ENCODE results near the gene CFAP74. TPM values are rescaled to one million over a fixed set of nuclear protein-coding genes. Genes with fewer than 3 reads are reported as not detected.
A peak's percentile ranks its signal among the peaks of the same experiment; 100 is the strongest.

The CFAP74 gene
- total and polyA plus RNA-seq, 2 of the 13 experiments (the other 11 are each of a cell fraction or from before 2014, with no cell fraction given), result 0.27 to 0.62 TPM

DNA sequence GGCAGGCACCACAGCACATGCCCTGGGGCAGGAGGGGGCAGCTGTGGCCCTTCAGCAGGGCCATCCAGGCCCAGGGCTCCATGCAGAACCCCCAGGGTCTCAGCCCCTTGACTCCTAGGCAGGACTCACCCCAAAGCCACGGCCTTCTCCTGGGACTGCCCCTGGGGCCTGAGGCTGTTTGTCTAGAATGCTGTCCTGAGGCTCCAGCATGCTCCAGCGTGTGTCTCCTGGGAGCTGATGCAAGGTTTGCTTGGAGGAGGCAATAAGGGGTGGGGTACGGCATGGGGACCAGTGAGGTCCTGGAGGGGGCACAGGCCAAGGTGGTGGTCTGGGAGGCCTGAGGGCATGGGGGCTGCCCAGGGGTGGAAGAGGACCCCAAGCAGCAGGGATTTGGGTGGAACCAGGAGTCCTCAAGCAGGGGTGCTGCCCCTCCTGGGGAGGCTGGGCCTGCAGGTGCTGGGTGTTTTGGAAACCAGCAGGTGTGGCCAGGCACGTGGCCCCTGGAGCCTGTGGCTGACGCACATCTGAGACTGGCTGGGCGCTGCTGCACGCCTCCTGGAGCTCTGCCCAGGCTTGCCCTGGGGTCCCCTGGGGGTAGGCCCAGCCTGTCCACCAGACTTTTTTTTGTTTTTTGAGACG is 96.4 kb downstream of the CFAP74 start (continued):
- TF ChIP-seq, protein P1, sequence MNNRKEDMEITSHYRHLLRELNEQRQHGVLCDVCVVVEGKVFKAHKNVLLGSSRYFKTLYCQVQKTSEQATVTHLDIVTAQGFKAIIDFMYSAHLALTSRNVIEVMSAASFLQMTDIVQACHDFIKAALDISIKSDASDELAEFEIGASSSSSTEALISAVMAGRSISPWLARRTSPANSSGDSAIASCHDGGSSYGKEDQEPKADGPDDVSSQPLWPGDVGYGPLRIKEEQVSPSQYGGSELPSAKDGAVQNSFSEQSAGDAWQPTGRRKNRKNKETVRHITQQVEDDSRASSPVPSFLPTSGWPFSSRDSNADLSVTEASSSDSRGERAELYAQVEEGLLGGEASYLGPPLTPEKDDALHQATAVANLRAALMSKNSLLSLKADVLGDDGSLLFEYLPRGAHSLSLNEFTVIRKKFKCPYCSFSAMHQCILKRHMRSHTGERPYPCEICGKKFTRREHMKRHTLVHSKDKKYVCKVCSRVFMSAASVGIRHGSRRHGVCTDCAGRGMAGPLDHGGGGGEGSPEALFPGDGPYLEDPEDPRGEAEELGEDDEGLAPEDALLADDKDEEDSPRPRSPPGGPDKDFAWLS (CRISPR knock-in tag; IDR thresholded peaks at IDR 0.05; ENCODE audit: borderline replicate concordance), result no peak
- TF ChIP-seq, protein P2, sequence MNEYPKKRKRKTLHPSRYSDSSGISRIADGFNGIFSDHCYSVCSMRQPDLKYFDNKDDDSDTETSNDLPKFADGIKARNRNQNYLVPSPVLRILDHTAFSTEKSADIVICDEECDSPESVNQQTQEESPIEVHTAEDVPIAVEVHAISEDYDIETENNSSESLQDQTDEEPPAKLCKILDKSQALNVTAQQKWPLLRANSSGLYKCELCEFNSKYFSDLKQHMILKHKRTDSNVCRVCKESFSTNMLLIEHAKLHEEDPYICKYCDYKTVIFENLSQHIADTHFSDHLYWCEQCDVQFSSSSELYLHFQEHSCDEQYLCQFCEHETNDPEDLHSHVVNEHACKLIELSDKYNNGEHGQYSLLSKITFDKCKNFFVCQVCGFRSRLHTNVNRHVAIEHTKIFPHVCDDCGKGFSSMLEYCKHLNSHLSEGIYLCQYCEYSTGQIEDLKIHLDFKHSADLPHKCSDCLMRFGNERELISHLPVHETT (CRISPR knock-in tag; conservative IDR thresholded peaks at IDR 0.05), result no peak
- TF ChIP-seq NFKB2 (CRISPR knock-in tag; IDR thresholded peaks at IDR 0.05; ENCODE audit: borderline replicate concordance), result no peak
- TF ChIP-seq BRF2 (CRISPR knock-in tag; IDR thresholded peaks at IDR 0.05), result no peak
- TF ChIP-seq, protein P3, sequence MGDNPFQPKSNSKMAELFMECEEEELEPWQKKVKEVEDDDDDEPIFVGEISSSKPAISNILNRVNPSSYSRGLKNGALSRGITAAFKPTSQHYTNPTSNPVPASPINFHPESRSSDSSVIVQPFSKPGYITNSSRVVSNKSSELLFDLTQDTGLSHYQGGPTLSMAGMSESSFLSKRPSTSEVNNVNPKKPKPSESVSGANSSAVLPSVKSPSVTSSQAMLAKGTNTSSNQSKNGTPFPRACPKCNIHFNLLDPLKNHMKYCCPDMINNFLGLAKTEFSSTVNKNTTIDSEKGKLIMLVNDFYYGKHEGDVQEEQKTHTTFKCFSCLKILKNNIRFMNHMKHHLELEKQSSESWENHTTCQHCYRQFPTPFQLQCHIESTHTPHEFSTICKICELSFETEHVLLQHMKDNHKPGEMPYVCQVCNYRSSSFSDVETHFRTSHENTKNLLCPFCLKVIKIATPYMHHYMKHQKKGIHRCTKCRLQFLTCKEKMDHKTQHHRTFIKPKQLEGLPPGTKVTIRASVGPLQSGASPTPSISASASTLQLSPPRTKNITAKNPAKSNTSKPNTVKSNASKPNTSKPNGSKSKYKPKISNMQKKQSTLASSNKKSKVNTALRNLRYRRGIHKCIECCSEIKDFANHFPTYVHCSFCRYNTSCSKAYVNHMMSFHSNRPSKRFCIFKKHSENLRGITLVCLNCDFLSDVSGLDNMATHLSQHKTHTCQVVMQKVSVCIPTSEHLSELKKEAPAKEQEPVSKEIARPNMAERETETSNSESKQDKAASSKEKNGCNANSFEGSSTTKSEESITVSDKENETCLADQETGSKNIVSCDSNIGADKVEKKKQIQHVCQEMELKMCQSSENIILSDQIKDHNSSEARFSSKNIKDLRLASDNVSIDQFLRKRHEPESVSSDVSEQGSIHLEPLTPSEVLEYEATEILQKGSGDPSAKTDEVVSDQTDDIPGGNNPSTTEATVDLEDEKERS (CRISPR knock-in tag; IDR thresholded peaks at IDR 0.05), result no peak
- no peak for TF ChIP-seq XBP1 (CRISPR knock-in tag; IDR thresholded peaks at IDR 0.05)
- no peak for TF ChIP-seq UBTF (CRISPR knock-in tag; IDR thresholded peaks at IDR 0.05)
- TF ChIP-seq ZNF296 (CRISPR knock-in tag; conservative IDR thresholded peaks at IDR 0.05), result no peak
- TF ChIP-seq ERF (CRISPR knock-in tag; IDR thresholded peaks at IDR 0.05), result no peak
- no peak for TF ChIP-seq ZNF678 (CRISPR knock-in tag; IDR thresholded peaks at IDR 0.05)
- no peak for TF ChIP-seq ZNF589 (CRISPR knock-in tag; conservative IDR thresholded peaks at IDR 0.05)
- no peak for TF ChIP-seq TCF12 (IDR thresholded peaks at IDR 0.05)
- no peak for TF ChIP-seq TCF12 (CRISPR knock-in tag; IDR thresholded peaks at IDR 0.05)
- no peak for TF ChIP-seq ZNF564 (CRISPR knock-in tag; IDR thresholded peaks at IDR 0.05)
- no peak for TF ChIP-seq ONECUT2 (CRISPR knock-in tag; IDR thresholded peaks at IDR 0.05)
- TF ChIP-seq CEBPB (IDR thresholded peaks at IDR 0.05; ENCODE audit: borderline replicate concordance, low read depth, low read length), result no peak
- 0 out of 2 replicates have a peak, but pooled peaks have one; percentile 16 for TF ChIP-seq ZBTB38 (CRISPR knock-in tag; IDR thresholded peaks at IDR 0.05)
- no peak for TF ChIP-seq ZNF207 (IDR thresholded peaks at IDR 0.05; ENCODE audit: borderline replicate concordance)
- TF ChIP-seq RXRB (CRISPR knock-in tag; IDR thresholded peaks at IDR 0.05; ENCODE audit: borderline replicate concordance), result no peak

Measured in HepG2 (cell line).